Naive thymus-derived CD4-positive, alpha-beta T cell (primary cell): Measurements from ENCODE around the gene RNASE7. TPM values are rescaled to one million over a fixed set of nuclear protein-coding genes. Genes with fewer than 3 reads are reported as not detected.
A peak's percentile ranks its signal among the peaks of the same experiment; 100 is the strongest.

Experiments
- ATAC-seq: fragments of 150-1000 bp; cut with Tn5 transposase; 2 replicates; pipeline ENCODE4 v1.10.0; 2021; ENCODE audit warnings: mild to moderate bottlenecking, moderate library complexity
- CTCF ChIA-PET: fragments of 350-600 bp; sonication (Branson Sonifier 250); formaldehyde crosslinking; loops from one replicate; lab custom pipeline; 2021; ENCODE audit warnings: antibody characterized with exemption; lab: Charles Lee
- POLR2A ChIA-PET: fragments of 350-600 bp; sonication (Branson Sonifier 250); formaldehyde crosslinking; loops from one replicate; lab custom pipeline; 2021; ENCODE audit warnings: antibody characterized with exemption, inconsistent platforms; lab: Charles Lee
- DNase-seq, 9 donors: peaks; one replicate each; pipeline versions ENCODE4 v3.0.0 to v3.0.0-alpha.2; 2020 to 2022; ENCODE audit warnings: mixed read lengths in 1 of 9
- H3K27ac ChIP-seq: one replicate; pipeline ENCODE4 v1.7.0; 2013; ENCODE audit warnings: mild to moderate bottlenecking, low read depth, low read length, moderate library complexity
- H3K27me3 ChIP-seq, 2 donors: one replicate each; pipeline ENCODE4 v1.7.0; 2013; ENCODE audit warnings: low read length in 2 of 2, mild to moderate bottlenecking in 2 of 2, moderate library complexity in 2 of 2; ENCODE audit not compliant: control insufficient read depth in 2 of 2, insufficient read depth in 2 of 2
- H3K36me3 ChIP-seq, 3 experiments: 1 replicate in 2 of 3; 2 replicates in 1 of 3; pipeline ENCODE4 v1.7.0; 2013; ENCODE audit warnings: low read length in 3 of 3, mild to moderate bottlenecking in 3 of 3, moderate library complexity in 1 of 3; ENCODE audit not compliant: insufficient read depth in 3 of 3, control insufficient read depth in 2 of 3
- H3K4me1 ChIP-seq, 2 donors: one replicate each; pipeline ENCODE4 v1.7.0; 2013; ENCODE audit warnings: low read length in 2 of 2, mild to moderate bottlenecking in 2 of 2, moderate library complexity in 1 of 2; ENCODE audit not compliant: control insufficient read depth in 2 of 2, insufficient read depth in 2 of 2
- H3K4me3 ChIP-seq: 2 replicates; pipeline ENCODE4 v1.7.0; 2013; ENCODE audit warnings: mild to moderate bottlenecking, low read length
- H3K9me3 ChIP-seq, 3 experiments: 1 replicate in 2 of 3; 2 replicates in 1 of 3; pipeline ENCODE4 v1.7.0; 2013; ENCODE audit warnings: low read length in 3 of 3; ENCODE audit not compliant: control insufficient read depth in 2 of 3
- H3K27ac Mint-ChIP-seq, 9 donors: one replicate each; pipeline ENCODE4 v1.8.0; 2020 to 2022; ENCODE audit warnings: mixed read lengths in 9 of 9, mild to moderate bottlenecking in 8 of 9, moderate library complexity in 5 of 9, inconsistent platforms in 2 of 9
- H3K27me3 Mint-ChIP-seq, 5 donors: one replicate each; pipeline ENCODE4 v1.8.0; 2021 to 2022; ENCODE audit warnings: mixed read lengths in 5 of 5, mild to moderate bottlenecking in 1 of 5
- H3K36me3 Mint-ChIP-seq, 5 donors: one replicate each; pipeline ENCODE4 v1.8.0; 2020 to 2022; ENCODE audit warnings: mixed read lengths in 5 of 5, mild to moderate bottlenecking in 3 of 5, inconsistent platforms in 1 of 5
- H3K4me1 Mint-ChIP-seq, 7 donors: one replicate each; pipeline ENCODE4 v1.8.0; 2020 to 2022; ENCODE audit warnings: mixed read lengths in 7 of 7, mild to moderate bottlenecking in 3 of 7, inconsistent platforms in 1 of 7
- H3K4me3 Mint-ChIP-seq, 10 donors: one replicate each; pipeline ENCODE4 v1.8.0; 2020 to 2022; ENCODE audit warnings: mild to moderate bottlenecking in 10 of 10, mixed read lengths in 10 of 10, moderate library complexity in 6 of 10, inconsistent platforms in 2 of 10
- H3K9me3 Mint-ChIP-seq, 11 donors: one replicate each; pipeline ENCODE4 v1.8.0; 2020 to 2022; ENCODE audit warnings: mixed read lengths in 11 of 11, mild to moderate bottlenecking in 4 of 11, inconsistent platforms in 1 of 11, moderate library complexity in 1 of 11
- intact Hi-C, 2 donors: fragments of 100-400 bp; cut with micrococcal nuclease; formaldehyde crosslinking; loops; one replicate each; pipeline ENCODE4 v1.15.1; 2023
- polyA plus RNA-seq, 2 donors: library from polyadenylated mRNA; unstranded; fragments of 300-500 nt; fragmentation: Illumina TruSeq; gene quantifications; one replicate each; pipeline ENCODE4 v1.2.3, GENCODE V29; 2021
- total RNA-seq, 6 experiments: library from RNA in 5 of 6; stranded (reverse) in 5 of 6; gene quantifications; 1 replicate in 5 of 6; 2 replicates in 1 of 6; pipeline ENCODE4 v1.2.3 and lab custom pipeline; 2021 to 2026

RNASE7 gene
- total and polyA plus RNA-seq, 7 experiments from 2014 or later: not detected

DNA sequence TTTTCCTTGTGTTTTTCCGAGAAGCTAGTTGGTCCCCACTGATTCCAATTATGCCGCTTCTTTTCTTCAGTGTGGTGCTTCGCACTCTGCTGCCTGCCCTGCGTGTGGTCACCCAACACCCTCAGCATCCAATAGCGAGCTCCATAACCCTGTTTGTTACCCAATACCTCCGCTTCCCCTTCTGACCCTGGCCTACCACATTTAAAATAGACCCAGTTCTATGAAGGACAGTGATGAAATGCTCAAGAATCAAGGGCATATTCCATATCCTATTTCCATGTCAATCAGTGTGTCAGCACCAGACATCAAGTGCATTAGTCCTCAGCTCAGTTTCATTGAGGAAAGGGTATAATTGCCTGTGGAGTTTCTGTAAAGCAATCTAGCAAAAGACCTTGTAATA is 26.9 kb upstream of the RNASE7 start:
- no peaks in the 10 kb centered on the region for H3K9me3 ChIP-seq
- no peak overlapping the region for H3K4me3 ChIP-seq
- DNase-seq (no peak), ATAC-seq (peak; percentile 42)
- intact Hi-C loops: loop anchor here (2.0 kb wide), 2 partner anchors 51 to 53 kb away; no protein-coding TSS in a partner anchor
- H3K27me3 ChIP-seq: no peaks in the 10 kb centered on the region
- no peak overlapping the region for H3K27ac ChIP-seq
- ChIA-PET CTCF (interaction anchor here (0.6 to 12.0 kb wide), 27 partner anchors 8 to 200 kb away, joined by 3 to 178 read pairs (median 6); partner anchors contain the start of genes METTL17, RNASE13, RNASE7 and TMEM253), POLR2A (interaction anchor here (0.7 to 2.8 kb wide), 7 partner anchors 8 to 480 kb away, joined by 3 to 24 read pairs (median 6); no protein-coding TSS in a partner anchor)
- peaks cover 0 to 28% (median 4%) of the 10 kb centered on the region in 3 experiments for H3K36me3 ChIP-seq
- H3K4me1 ChIP-seq: no peaks in the 10 kb centered on the region
- Mint-ChIP-seq H3K27me3 (peaks cover 12 to 29% (median 21%) of the 10 kb centered on the region in 5 donors), H3K9me3 (no peaks in the 10 kb centered on the region), H3K4me3 (no peak overlapping the region), H3K4me1 (peaks cover 0 to 5% (median 0%) of the 10 kb centered on the region in 7 donors), H3K36me3 (peaks cover 0 to 27% (median 10%) of the 10 kb centered on the region in 5 donors), H3K27ac (no peak overlapping the region)

GRCh38 chr14:21016413-21017190 is 25.6 kb upstream of the RNASE7 start:
- DNase-seq: no peak
- Mint-ChIP-seq H3K36me3 (peaks cover 0 to 38% (median 19%) of the 10 kb centered on the region in 5 donors), H3K4me1 (peaks cover 0 to 5% (median 0%) of the 10 kb centered on the region in 7 donors), H3K4me3 (no peak overlapping the region), H3K27me3 (peaks cover 6 to 23% (median 15%) of the 10 kb centered on the region in 5 donors), H3K27ac (peak overlapping the region in 1 of 9 donors; percentile 25), H3K9me3 (no peaks in the 10 kb centered on the region)
- POLR2A ChIA-PET: interaction anchor here (2.8 kb wide), 1 partner anchor 23 kb away, joined by 21 read pairs; no protein-coding TSS in a partner anchor
- ATAC-seq: no peak
- intact Hi-C loops: no loop called here
- CTCF ChIA-PET: interaction anchor here (3.7 to 12.0 kb wide), 5 partner anchors 13 to 90 kb away, joined by 21 to 178 read pairs (median 132); partner anchors contain the start of genes RNASE13, RNASE7 and TPPP2
- no peak overlapping the region for H3K27ac ChIP-seq
- H3K4me1 ChIP-seq: no peaks in the 10 kb centered on the region
- no peaks in the 10 kb centered on the region for H3K27me3 ChIP-seq
- no peak overlapping the region for H3K4me3 ChIP-seq
- peaks cover 0 to 41% (median 4%) of the 10 kb centered on the region in 3 experiments for H3K36me3 ChIP-seq
- H3K9me3 ChIP-seq: no peaks in the 10 kb centered on the region

DNA sequence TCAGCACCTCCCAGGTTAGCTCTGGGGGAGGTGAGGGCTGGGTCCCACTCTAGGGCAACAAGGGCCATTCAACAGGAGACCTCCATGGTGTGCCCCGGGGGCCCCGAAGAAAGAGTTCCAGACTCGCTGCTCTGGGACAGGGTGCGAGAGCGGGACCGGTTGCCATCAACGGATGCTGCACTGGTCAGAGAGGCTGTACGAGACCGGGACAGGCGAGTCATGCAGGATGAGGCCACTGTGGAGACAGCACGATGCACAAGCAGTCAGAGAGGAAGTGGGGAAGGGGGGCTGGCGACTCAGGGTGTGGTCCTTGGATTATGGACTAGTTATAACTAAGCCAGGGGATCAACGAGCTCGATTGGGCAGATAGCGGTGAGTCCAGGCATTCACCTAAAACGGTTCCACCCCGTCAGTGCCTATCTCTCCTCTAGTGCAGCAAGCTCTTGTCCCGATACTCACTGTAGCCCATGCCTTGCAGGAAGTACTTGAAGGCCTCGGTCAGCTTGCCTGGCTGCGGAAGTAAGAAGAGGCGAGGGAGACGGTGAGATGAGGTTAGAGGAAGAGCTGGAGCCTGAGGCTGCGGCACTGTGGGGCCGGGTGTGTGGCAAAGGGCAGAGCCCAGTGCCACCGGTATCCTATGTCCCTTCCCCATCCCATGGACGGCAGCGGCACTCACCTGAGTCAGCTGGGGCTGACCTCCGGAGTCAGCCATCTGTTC is 24.5 kb upstream of the RNASE7 start:
- H3K4me3 ChIP-seq: no peak overlapping the region
- intact Hi-C loops: no loop called here
- no peaks in the 10 kb centered on the region for H3K4me1 ChIP-seq
- Mint-ChIP-seq H3K4me1 (peaks cover 2 to 11% (median 6%) of the 10 kb centered on the region in 7 donors), H3K27ac (no peak overlapping the region), H3K9me3 (no peaks in the 10 kb centered on the region), H3K27me3 (peaks cover 0 to 23% (median 4%) of the 10 kb centered on the region in 5 donors), H3K4me3 (no peak overlapping the region), H3K36me3 (peaks cover 0 to 39% (median 19%) of the 10 kb centered on the region in 5 donors)
- peak; percentile 20 for ATAC-seq
- H3K9me3 ChIP-seq: no peaks in the 10 kb centered on the region
- no peaks in the 10 kb centered on the region for H3K27me3 ChIP-seq
- peaks cover 0 to 42% (median 4%) of the 10 kb centered on the region in 3 experiments for H3K36me3 ChIP-seq
- no peak overlapping the region for H3K27ac ChIP-seq
- no peak for DNase-seq
- POLR2A ChIA-PET: interaction anchor here (0.5 kb wide), 1 partner anchor 363 kb away, joined by 8 read pairs; no protein-coding TSS in a partner anchor
- CTCF ChIA-PET: interaction anchor here (7.3 to 12.0 kb wide), 4 partner anchors 15 to 89 kb away, joined by 99 to 178 read pairs (median 145); partner anchors contain the start of genes RNASE13, RNASE7 and TPPP2

DNA sequence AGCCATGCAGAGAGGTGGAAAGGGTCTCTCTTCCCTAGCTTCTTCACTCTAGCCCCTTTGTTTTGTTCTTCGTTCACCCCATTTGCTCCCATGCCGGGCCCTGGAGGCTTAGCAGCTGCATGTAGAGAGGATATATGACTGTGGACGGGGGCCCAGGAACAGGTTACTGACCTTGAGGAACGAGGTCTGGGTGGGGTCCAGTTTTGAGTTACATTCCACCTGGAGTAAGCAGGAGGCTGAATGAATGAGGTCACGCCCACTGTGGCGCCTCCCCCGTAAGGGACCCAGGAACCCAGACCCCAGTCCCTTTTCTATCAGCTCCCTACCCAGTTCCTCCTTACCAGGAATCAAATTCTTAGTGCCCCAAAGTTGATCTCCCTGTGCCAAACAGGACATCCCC is 23.9 kb upstream of the RNASE7 start:
- intact Hi-C loops: no loop called here
- Histone ChIP-seq H3K27ac (no peak overlapping the region), H3K4me3 (no peak overlapping the region), H3K36me3 (peaks cover 0 to 42% (median 4%) of the 10 kb centered on the region in 3 experiments), H3K27me3 (no peaks in the 10 kb centered on the region), H3K9me3 (no peaks in the 10 kb centered on the region), H3K4me1 (peaks cover 0 to under 1% of the 10 kb centered on the region in 2 donors)
- POLR2A ChIA-PET: no interaction called here
- peaks cover 0 to 39% (median 19%) of the 10 kb centered on the region in 5 donors for H3K36me3 Mint-ChIP-seq
- H3K9me3 Mint-ChIP-seq: no peaks in the 10 kb centered on the region
- H3K27me3 Mint-ChIP-seq: peaks cover 0 to 24% (median 0%) of the 10 kb centered on the region in 5 donors
- ATAC-seq (no peak), DNase-seq (no peak)
- H3K4me1 Mint-ChIP-seq: peaks cover 5 to 17% (median 11%) of the 10 kb centered on the region in 7 donors
- H3K4me3 Mint-ChIP-seq: no peak overlapping the region
- no peak overlapping the region for H3K27ac Mint-ChIP-seq
- CTCF ChIA-PET: interaction anchor here (7.3 to 12.0 kb wide), 4 partner anchors 15 to 89 kb away, joined by 99 to 178 read pairs (median 145); partner anchors contain the start of genes RNASE13, RNASE7 and TPPP2

DNA sequence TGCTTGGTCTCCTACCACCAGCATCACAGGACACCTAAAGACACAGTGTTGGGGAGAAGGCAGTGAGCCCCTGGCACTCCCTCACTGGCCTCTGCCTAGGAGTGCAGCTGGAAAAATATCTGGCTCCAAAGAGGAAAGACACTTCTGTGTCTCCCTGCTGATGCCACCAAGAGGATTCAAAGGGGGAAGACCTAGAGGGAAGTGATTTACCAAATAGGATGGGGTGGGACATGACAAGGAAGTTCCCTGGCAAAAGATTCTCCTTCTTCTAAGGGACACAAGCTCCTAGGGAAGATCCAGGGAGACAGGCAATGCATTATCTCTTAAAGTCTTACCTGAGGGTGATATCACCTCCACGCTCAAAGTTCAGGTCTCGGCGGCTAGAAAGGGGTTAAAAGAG is 23.4 kb upstream of the RNASE7 start:
- no peak overlapping the region for H3K27ac ChIP-seq
- POLR2A ChIA-PET: no interaction called here
- peaks cover 0 to 39% (median 19%) of the 10 kb centered on the region in 5 donors for H3K36me3 Mint-ChIP-seq
- no peaks in the 10 kb centered on the region for H3K9me3 Mint-ChIP-seq
- intact Hi-C loops: no loop called here
- H3K4me3 Mint-ChIP-seq: no peak overlapping the region
- ATAC-seq: no peak
- H3K4me1 ChIP-seq: peaks cover 3 to 6% of the 10 kb centered on the region in 2 donors
- peaks cover 0 to 42% (median 4%) of the 10 kb centered on the region in 3 experiments for H3K36me3 ChIP-seq
- no peak for DNase-seq
- peaks cover 0 to 29% (median 0%) of the 10 kb centered on the region in 5 donors for H3K27me3 Mint-ChIP-seq
- no peak overlapping the region for H3K4me3 ChIP-seq
- peaks cover 6 to 22% (median 15%) of the 10 kb centered on the region in 7 donors for H3K4me1 Mint-ChIP-seq
- no peaks in the 10 kb centered on the region for H3K9me3 ChIP-seq
- CTCF ChIA-PET: interaction anchor here (0.8 to 12.0 kb wide), 5 partner anchors 14 to 88 kb away, joined by 4 to 178 read pairs (median 132); partner anchors contain the start of genes RNASE13, RNASE7 and TPPP2
- H3K27me3 ChIP-seq: no peaks in the 10 kb centered on the region
- peak overlapping the region in 1 of 9 donors; percentile 67 for H3K27ac Mint-ChIP-seq

- Mint-ChIP-seq H3K9me3 (no peaks in the 10 kb centered on the region), H3K4me1 (peaks cover 7 to 28% (median 21%) of the 10 kb centered on the region in 7 donors), H3K27ac (no peak overlapping the region), H3K36me3 (peaks cover 0 to 39% (median 19%) of the 10 kb centered on the region in 5 donors), H3K27me3 (peaks cover 0 to 31% (median 0%) of the 10 kb centered on the region in 5 donors), H3K4me3 (no peak overlapping the region)
- DNase-seq: no peak
- no peak overlapping the region for H3K27ac ChIP-seq
- H3K9me3 ChIP-seq: no peaks in the 10 kb centered on the region
- H3K36me3 ChIP-seq: peaks cover 0 to 42% (median 4%) of the 10 kb centered on the region in 3 experiments
- intact Hi-C loops: no loop called here
- H3K27me3 ChIP-seq: no peaks in the 10 kb centered on the region
- no peak overlapping the region for H3K4me3 ChIP-seq
- POLR2A ChIA-PET: no interaction called here
- no peak for ATAC-seq
- peaks cover 7 to 12% of the 10 kb centered on the region in 2 donors for H3K4me1 ChIP-seq
- CTCF ChIA-PET: interaction anchor here (0.8 to 12.0 kb wide), 6 partner anchors 13 to 87 kb away, joined by 4 to 178 read pairs (median 116); partner anchors contain the start of genes RNASE13, RNASE7 and TPPP2
These were observed 22.8 kb upstream of the RNASE7 start for GRCh38 chr14:21019366-21019765.
